DND-41 (cell line): ENCODE results near the gene ZBTB18.

Experiments used
- ATAC-seq: fragments of 200-7000 bp; cut with Tn5 transposase; 3 replicates; pipeline ENCODE4 v1.9.1; 2021; ENCODE audit warnings: low read depth; ENCODE audit not compliant: insufficient read depth
- DNase-seq: peaks from one replicate; pipeline ENCODE4 v3.0.0-alpha.2; 2020
- H2AFZ ChIP-seq: 2 replicates; pipeline ENCODE4 v1.6.0; 2012; ENCODE audit warnings: low read depth, low read length
- H3K27ac ChIP-seq: 2 replicates; pipeline ENCODE4 v1.5.1; 2012; ENCODE audit warnings: low read length, inconsistent platforms
- H3K27me3 ChIP-seq: fragments of 200-600 bp; sonication (generic); 2 replicates; pipeline ENCODE4 v1.6.0; 2012; ENCODE audit warnings: low read length, mild to moderate bottlenecking, inconsistent platforms; ENCODE audit not compliant: insufficient read depth, poor library complexity
- H3K36me3 ChIP-seq: 2 replicates; pipeline ENCODE4 v1.5.1; 2012; ENCODE audit warnings: low read length, inconsistent platforms; ENCODE audit not compliant: insufficient read depth
- H3K4me1 ChIP-seq: 2 replicates; pipeline ENCODE4 v1.5.1; 2012; ENCODE audit warnings: mild to moderate bottlenecking, low read length; ENCODE audit not compliant: insufficient read depth
- H3K4me2 ChIP-seq: 2 replicates; pipeline ENCODE4 v1.6.0; 2012; ENCODE audit warnings: mild to moderate bottlenecking, moderate library complexity, low read length, inconsistent platforms; ENCODE audit not compliant: insufficient read depth
- H3K4me3 ChIP-seq, 2 experiments: fragments of 200-600 bp in 1 of 2; shearing (Covaris generic) in 1 of 2; 2 replicates each; pipeline ENCODE4 v1.5.1; 2012 to 2016; ENCODE audit warnings: inconsistent platforms in 2 of 2, low read length in 2 of 2, mild to moderate bottlenecking in 2 of 2, low read depth in 1 of 2, moderate library complexity in 1 of 2
- H3K79me2 ChIP-seq: 2 replicates; pipeline ENCODE4 v1.6.0; 2012; ENCODE audit warnings: low read length, inconsistent platforms; ENCODE audit not compliant: insufficient read depth
- H3K9ac ChIP-seq: 2 replicates; pipeline ENCODE4 v1.6.0; 2012; ENCODE audit warnings: low read depth, mild to moderate bottlenecking, inconsistent platforms, low read length, moderate library complexity
- H3K9me3 ChIP-seq: 2 replicates; pipeline ENCODE4 v1.5.1; 2012; ENCODE audit warnings: low read length, moderate library complexity, mild to moderate bottlenecking, inconsistent platforms; ENCODE audit not compliant: insufficient read depth, severe bottlenecking
- H4K20me1 ChIP-seq: 2 replicates; pipeline ENCODE4 v1.6.0; 2012; ENCODE audit warnings: low read length; ENCODE audit not compliant: insufficient read depth
- EZH2 ChIP-seq: IDR thresholded peaks from 3 replicates; pipeline ENCODE4 v1.6.1; 2012; ENCODE audit warnings: borderline replicate concordance, low read depth, mild to moderate bottlenecking, moderate library complexity, low read length, inconsistent platforms; ENCODE audit not compliant: severe bottlenecking
- TF ChIP-seq, protein P1 (sequence below): IDR thresholded peaks from 2 replicates; pipeline ENCODE4 v1.5.1; 2012; ENCODE audit warnings: borderline replicate concordance, low read length, moderate library complexity, mild to moderate bottlenecking; ENCODE audit not compliant: poor library complexity, severe bottlenecking; ENCODE audit errors: extremely low read depth

ZBTB18 gene

DNA sequence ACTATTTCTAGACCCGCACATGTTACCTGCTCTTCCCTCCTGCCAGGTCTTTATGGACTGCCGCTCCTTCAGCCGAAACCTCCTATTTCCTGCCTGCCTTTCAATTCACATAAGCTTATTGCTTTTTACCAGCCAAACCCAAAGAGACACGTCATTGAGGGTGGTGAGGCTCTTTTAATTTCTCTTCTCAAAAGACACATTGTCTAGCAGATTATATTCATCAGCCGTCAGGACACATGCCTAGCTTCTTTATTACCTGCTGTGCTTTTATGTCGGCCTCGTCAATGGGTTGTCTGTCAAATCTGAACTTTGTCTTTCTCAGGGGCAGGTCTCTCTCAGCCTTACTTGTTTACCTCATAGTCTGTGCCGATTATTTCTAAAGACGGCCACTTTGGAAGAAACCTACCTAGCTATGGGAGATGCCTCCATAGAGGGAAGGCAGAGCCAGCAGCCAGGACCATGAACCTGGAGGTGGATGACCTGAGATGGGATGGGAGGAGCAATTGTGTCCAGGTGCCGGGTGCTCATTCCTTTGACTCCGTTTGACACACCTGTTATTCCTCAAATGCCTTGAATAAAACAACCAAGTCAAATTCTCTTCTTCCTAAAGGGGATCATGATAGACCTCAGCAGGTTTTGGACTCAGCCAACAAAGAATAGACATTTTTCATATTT lies 42.0 kb downstream of the ZBTB18 start:
- H3K36me3 ChIP-seq = no peaks in the 10 kb centered on the region
- H3K79me2 ChIP-seq = no peaks in the 10 kb centered on the region
- DNase-seq (no peak), ATAC-seq (no peak)
- no peak overlapping the region for H3K4me3 ChIP-seq
- no peaks in the 10 kb centered on the region for H3K4me1 ChIP-seq
- no peaks in the 10 kb centered on the region for H3K9me3 ChIP-seq
- no peak overlapping the region for H3K27ac ChIP-seq
- H3K4me2 ChIP-seq = no peak overlapping the region
- no peak for TF ChIP-seq EZH2
- TF ChIP-seq, protein P1, sequence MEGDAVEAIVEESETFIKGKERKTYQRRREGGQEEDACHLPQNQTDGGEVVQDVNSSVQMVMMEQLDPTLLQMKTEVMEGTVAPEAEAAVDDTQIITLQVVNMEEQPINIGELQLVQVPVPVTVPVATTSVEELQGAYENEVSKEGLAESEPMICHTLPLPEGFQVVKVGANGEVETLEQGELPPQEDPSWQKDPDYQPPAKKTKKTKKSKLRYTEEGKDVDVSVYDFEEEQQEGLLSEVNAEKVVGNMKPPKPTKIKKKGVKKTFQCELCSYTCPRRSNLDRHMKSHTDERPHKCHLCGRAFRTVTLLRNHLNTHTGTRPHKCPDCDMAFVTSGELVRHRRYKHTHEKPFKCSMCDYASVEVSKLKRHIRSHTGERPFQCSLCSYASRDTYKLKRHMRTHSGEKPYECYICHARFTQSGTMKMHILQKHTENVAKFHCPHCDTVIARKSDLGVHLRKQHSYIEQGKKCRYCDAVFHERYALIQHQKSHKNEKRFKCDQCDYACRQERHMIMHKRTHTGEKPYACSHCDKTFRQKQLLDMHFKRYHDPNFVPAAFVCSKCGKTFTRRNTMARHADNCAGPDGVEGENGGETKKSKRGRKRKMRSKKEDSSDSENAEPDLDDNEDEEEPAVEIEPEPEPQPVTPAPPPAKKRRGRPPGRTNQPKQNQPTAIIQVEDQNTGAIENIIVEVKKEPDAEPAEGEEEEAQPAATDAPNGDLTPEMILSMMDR = no peak
- H2AFZ ChIP-seq = no peak overlapping the region
- H3K9ac ChIP-seq = no peak overlapping the region
- no peaks in the 10 kb centered on the region for H4K20me1 ChIP-seq
- H3K27me3 ChIP-seq = no peaks in the 10 kb centered on the region

DNA sequence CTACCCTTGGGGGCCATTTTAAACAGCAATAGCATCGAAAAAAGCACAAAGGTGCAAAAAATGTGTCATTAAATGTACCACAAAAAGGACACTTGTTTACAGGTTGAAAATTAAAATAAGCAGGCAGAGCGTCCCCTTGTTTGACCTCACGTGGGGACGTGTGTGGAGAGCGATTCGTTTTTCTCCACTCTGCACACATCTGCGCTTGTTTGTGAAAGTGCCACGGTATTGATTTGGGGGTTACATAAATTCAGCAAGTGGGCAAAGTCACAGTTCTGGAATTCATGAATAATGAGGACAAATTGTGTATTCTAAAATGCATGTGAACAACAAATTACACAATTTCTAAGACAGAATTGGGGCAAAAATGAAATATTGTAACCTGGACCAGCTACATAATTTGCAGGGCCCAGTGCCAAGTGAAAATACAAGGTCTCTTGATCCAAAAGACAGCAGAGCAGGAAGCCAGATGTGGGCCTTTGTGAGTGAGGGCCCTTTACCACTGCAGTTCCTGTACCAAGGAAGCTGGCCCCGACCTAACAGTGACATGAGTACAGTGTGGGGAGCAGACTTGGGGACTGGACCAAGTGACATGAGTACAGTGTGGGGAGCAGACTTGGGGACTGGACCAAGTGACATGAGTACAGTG lies 43.9 kb downstream of the ZBTB18 start:
- 0 out of 3 replicates have a peak, but pooled peaks have one; percentile 19 for ATAC-seq
- peaks cover 9% of the 10 kb centered on the region for H3K27me3 ChIP-seq

DNA sequence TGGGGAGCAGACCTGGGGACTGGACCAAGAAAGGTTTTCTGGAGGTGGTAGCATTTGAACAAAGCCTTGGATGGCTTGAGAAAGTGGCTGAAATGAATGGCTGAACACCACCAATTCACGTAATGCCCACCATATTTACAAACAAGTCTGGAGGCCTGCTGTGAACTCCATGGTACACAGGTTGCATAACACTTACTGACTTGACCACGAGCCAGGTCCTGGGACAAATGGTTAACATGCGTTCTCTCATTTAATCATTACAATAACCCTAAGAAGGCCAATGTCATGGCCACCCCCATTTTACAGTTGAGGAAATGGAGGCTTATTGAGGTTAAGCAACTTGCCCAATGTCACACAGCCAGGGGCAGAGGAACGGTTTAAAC lies 44.4 kb downstream of the ZBTB18 start:
- no peak overlapping the region for H3K27ac ChIP-seq
- TF ChIP-seq EZH2 = no peak
- TF ChIP-seq, protein P1 = no peak
- no peak overlapping the region for H3K4me3 ChIP-seq
- no peaks in the 10 kb centered on the region for H3K36me3 ChIP-seq
- H3K4me2 ChIP-seq = no peak overlapping the region
- no peaks in the 10 kb centered on the region for H3K9me3 ChIP-seq
- ATAC-seq = no peak
- H4K20me1 ChIP-seq = no peaks in the 10 kb centered on the region
- DNase-seq = no peak
- 0 out of 2 replicates have a peak, but pooled peaks cover under 1% of the 10 kb centered on the region for H3K4me1 ChIP-seq
- H3K27me3 ChIP-seq = peaks cover 12% of the 10 kb centered on the region
- no peaks in the 10 kb centered on the region for H3K79me2 ChIP-seq
- no peak overlapping the region for H2AFZ ChIP-seq
- H3K9ac ChIP-seq = no peak overlapping the region

More for the DNA sequence above, 43.9 kb downstream of the ZBTB18 start:
- H3K36me3 ChIP-seq = no peaks in the 10 kb centered on the region
- no peak overlapping the region for H3K9ac ChIP-seq
- H3K4me1 ChIP-seq = no peaks in the 10 kb centered on the region
- no peak overlapping the region for H3K27ac ChIP-seq
- no peak for DNase-seq
- H3K79me2 ChIP-seq = no peaks in the 10 kb centered on the region
- no peaks in the 10 kb centered on the region for H4K20me1 ChIP-seq
- H3K4me2 ChIP-seq = no peak overlapping the region
- TF ChIP-seq EZH2 = no peak
- TF ChIP-seq, protein P1 = no peak
- no peak overlapping the region for H2AFZ ChIP-seq
- H3K4me3 ChIP-seq = no peak overlapping the region
- no peaks in the 10 kb centered on the region for H3K9me3 ChIP-seq
